Hepatocyte (in vitro differentiated cells): ENCODE data around the gene DLGAP4. TPM values are rescaled to one million over a fixed set of nuclear protein-coding genes. Genes with fewer than 3 reads are reported as not detected.

Experiments used
- DNase-seq: peaks from one replicate; pipeline ENCODE4 v3.0.0-alpha.2; 2016; ENCODE audit warnings: low spot score
- H2AFZ ChIP-seq: fragments of 200-600 bp; sonication (generic); 2 replicates; pipeline ENCODE4 v1.6.0; 2016; ENCODE audit warnings: antibody characterized with exemption, mild to moderate bottlenecking
- H3K27ac ChIP-seq: fragments of 200-600 bp; sonication (generic); 2 replicates; pipeline ENCODE4 v1.5.1; 2016; ENCODE audit warnings: mild to moderate bottlenecking
- H3K27me3 ChIP-seq: fragments of 200-600 bp; sonication (generic); 2 replicates; pipeline ENCODE4 v1.6.1; 2016
- H3K36me3 ChIP-seq: fragments of 200-600 bp; sonication (generic); replicated peaks from 2 replicates; pipeline ENCODE4 v1.5.1; 2016; ENCODE audit warnings: low read depth; ENCODE audit not compliant: insufficient read depth
- H3K4me1 ChIP-seq: fragments of 200-600 bp; sonication (generic); 2 replicates; pipeline ENCODE4 v1.5.1; 2016; ENCODE audit warnings: mild to moderate bottlenecking, moderate library complexity; ENCODE audit not compliant: insufficient read depth
- H3K4me2 ChIP-seq: fragments of 200-600 bp; sonication (generic); 2 replicates; pipeline ENCODE4 v1.6.0; 2016
- H3K4me3 ChIP-seq: fragments of 200-600 bp; sonication (generic); 2 replicates; pipeline ENCODE4 v1.5.1; 2016; ENCODE audit warnings: mild to moderate bottlenecking
- H3K79me2 ChIP-seq: fragments of 200-600 bp; sonication (generic); 2 replicates; pipeline ENCODE4 v1.6.0; 2017; ENCODE audit warnings: mild to moderate bottlenecking
- H3K9me2 ChIP-seq: fragments of 200-600 bp; sonication (generic); replicated peaks from 2 replicates; pipeline ENCODE4 v1.6.0; 2017; ENCODE audit warnings: mild to moderate bottlenecking; ENCODE audit not compliant: insufficient read depth
- H3K9me3 ChIP-seq: fragments of 200-600 bp; sonication (generic); 2 replicates; pipeline ENCODE4 v1.5.1; 2016; ENCODE audit warnings: low read depth, mild to moderate bottlenecking
- H4K20me1 ChIP-seq: fragments of 200-600 bp; sonication (generic); 2 replicates; pipeline ENCODE4 v1.6.0; 2016; ENCODE audit warnings: mild to moderate bottlenecking; ENCODE audit not compliant: insufficient read depth, poor library complexity, severe bottlenecking
- EZH2 ChIP-seq: fragments of 200-600 bp; sonication (generic); IDR thresholded peaks from 2 replicates; pipeline ENCODE4 v1.6.1; 2016; ENCODE audit warnings: antibody characterized with exemption, mild to moderate bottlenecking, borderline replicate concordance
- EZH2phosphoT487 ChIP-seq: fragments of 200-600 bp; sonication (generic); IDR thresholded peaks from one replicate; pipeline ENCODE4 v1.6.1; 2018; ENCODE audit warnings: antibody characterized with exemption, mild to moderate bottlenecking, low read depth, moderate library complexity; ENCODE audit not compliant: unreplicated experiment, severe bottlenecking
- WGBS: methylation state at CpG from one replicate; pipeline ENCODE4 v1.1.6; 2016; ENCODE audit warnings: low lambda C conversion rate; ENCODE audit errors: missing lambda C conversion rate; 5-methylcytosine and 5-hydroxymethylcytosine counted together
- polyA plus RNA-seq: library from polyadenylated mRNA; unstranded; fragments of >200 nt; fragmentation: Nextera tagmentation; extraction: Ambion mirVana; gene quantifications from 2 replicates; pipeline ENCODE4 v1.2.1, GENCODE V29; 2016
- total RNA-seq: library from RNA; depleted of rRNA; stranded (reverse); fragments of >200 nt; gene quantifications from 2 replicates; pipeline ENCODE4 v1.2.3, GENCODE V29; 2014
- TF ChIP-seq, protein P1 (sequence below): fragments of 200-600 bp; sonication (generic); IDR thresholded peaks from 2 replicates; pipeline ENCODE4 v1.5.1; 2016; ENCODE audit warnings: antibody characterized with exemption, mild to moderate bottlenecking; ENCODE audit not compliant: poor library complexity

DLGAP4 gene, protein sequence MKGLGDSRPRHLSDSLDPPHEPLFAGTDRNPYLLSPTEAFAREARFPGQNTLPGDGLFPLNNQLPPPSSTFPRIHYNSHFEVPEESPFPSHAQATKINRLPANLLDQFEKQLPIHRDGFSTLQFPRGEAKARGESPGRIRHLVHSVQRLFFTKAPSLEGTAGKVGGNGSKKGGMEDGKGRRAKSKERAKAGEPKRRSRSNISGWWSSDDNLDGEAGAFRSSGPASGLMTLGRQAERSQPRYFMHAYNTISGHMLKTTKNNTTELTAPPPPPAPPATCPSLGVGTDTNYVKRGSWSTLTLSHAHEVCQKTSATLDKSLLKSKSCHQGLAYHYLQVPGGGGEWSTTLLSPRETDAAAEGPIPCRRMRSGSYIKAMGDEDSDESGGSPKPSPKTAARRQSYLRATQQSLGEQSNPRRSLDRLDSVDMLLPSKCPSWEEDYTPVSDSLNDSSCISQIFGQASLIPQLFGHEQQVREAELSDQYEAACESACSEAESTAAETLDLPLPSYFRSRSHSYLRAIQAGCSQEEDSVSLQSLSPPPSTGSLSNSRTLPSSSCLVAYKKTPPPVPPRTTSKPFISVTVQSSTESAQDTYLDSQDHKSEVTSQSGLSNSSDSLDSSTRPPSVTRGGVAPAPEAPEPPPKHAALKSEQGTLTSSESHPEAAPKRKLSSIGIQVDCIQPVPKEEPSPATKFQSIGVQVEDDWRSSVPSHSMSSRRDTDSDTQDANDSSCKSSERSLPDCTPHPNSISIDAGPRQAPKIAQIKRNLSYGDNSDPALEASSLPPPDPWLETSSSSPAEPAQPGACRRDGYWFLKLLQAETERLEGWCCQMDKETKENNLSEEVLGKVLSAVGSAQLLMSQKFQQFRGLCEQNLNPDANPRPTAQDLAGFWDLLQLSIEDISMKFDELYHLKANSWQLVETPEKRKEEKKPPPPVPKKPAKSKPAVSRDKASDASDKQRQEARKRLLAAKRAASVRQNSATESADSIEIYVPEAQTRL
- total RNA-seq (13.8 and 16.5 TPM in 2 replicates), polyA plus RNA-seq (39.4 and 48.6 TPM in 2 replicates)

DNA sequence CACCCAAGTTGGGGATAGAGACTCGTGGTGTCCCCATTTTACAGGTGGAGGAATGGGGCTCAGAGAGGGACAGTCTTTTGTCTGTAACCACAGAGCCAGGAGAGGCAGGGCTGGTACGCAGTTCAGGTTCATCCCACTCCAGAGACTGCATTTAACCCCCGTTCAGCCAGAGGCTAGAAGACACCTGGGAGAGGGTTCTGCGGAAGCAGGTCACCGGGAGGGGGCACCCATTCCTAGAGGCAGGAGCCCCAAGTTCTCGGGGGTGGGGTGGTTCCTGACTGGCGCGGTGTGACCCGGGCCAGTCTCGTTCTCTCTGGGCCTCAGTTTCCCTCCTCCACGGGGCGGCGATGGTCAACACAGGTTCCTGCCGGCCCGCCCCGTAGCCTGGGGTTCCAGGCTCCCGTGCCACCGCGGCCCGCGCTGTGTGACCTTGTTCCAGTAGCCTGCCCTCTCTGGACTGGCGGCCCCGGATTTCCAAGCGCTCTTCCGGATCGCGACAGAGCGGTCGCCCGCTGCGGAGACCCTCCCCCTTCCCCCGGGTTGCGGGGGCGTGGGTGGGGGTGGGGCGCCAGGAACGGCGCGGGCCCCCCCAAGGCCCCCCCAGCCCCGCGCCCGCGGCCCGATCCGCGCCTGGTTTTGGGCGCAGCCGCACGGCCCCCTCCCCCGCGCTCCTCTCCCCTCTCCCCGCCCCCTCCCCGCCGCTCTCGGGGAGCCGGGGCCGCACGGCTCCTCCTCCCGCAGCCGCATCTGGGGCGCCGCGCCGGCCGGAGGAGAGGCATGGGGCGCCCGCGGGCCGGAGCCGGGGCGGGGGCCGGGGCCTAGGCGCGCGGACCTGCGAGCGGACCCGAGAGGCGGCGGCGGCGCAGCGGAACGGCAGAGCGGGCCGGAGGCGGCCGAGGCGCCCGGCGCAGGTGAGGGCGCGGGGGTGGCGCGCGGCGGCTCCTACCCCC, at the start of gene DLGAP4:
TSS of gene DLGAP4 (plus strand) at position 738 of the 950 bp plus-strand sequence. CDS start 125,379 bp downstream, outside the sequence.
- Histone ChIP-seq H3K36me3 (no peaks in the 10 kb centered on the region), H4K20me1 (no peaks in the 10 kb centered on the region), H3K27ac (no peak within 1 kb of the TSS), H3K9me2 (no peaks in the 10 kb centered on the region), H2AFZ (no peak within 1 kb of the TSS), H3K4me1 (peaks cover 3% of the 10 kb centered on the region), H3K4me2 (peak within 1 kb of the TSS; percentile 91), H3K4me3 (no peak within 1 kb of the TSS), H3K9me3 (no peaks in the 10 kb centered on the region), H3K79me2 (no peaks in the 10 kb centered on the region), H3K27me3 (peaks cover 92% of the 10 kb centered on the region)
- DNase-seq = no peak
- WGBS = 6% methylated on average over 22 of the region's 96 CpGs
- TF ChIP-seq EZH2 = no peak
- TF ChIP-seq, protein P1, sequence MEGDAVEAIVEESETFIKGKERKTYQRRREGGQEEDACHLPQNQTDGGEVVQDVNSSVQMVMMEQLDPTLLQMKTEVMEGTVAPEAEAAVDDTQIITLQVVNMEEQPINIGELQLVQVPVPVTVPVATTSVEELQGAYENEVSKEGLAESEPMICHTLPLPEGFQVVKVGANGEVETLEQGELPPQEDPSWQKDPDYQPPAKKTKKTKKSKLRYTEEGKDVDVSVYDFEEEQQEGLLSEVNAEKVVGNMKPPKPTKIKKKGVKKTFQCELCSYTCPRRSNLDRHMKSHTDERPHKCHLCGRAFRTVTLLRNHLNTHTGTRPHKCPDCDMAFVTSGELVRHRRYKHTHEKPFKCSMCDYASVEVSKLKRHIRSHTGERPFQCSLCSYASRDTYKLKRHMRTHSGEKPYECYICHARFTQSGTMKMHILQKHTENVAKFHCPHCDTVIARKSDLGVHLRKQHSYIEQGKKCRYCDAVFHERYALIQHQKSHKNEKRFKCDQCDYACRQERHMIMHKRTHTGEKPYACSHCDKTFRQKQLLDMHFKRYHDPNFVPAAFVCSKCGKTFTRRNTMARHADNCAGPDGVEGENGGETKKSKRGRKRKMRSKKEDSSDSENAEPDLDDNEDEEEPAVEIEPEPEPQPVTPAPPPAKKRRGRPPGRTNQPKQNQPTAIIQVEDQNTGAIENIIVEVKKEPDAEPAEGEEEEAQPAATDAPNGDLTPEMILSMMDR = no peak
- no peak for TF ChIP-seq EZH2phosphoT487

DNA sequence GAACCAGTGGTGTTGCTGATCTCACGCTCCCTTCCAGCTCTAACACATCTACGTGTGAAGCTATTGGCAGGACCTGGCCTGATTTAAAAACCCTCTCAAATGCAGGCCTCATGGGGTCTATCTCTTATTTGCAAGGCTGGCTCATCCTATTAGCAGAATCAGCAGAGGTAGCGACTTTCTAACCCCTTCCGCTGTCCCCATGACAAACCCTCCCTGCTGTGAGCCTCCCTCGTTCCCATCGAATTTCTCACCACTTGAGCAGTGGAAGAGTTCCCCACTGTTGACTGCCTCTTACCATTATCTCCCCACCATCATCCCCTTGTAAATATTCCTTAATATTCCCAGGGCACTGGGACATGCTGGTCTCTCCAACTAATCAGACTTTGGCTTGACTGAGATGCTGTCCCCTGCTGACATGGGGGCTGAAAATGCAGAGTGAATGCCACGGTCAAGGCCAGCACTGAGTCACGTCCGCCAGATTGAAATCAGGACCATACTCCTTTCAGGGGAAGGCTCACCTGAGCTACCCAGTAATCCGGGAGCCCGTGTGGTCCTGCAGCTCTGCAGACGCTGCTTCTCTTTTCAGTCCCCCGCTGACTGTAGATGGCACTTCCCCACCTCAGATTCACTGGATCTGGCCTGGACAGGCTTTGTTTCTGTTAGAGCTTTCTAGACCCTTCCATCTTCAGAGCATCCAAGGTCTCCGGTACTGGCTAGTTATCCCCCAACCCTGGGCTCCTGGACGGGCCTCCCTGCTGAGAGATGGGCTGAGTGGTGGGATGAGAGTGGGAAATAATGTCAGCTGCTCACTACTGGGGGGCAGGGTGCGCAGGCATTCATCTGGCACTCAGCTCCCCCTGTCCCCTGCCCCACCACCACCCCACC, 46.7 kb upstream of the DLGAP4 start:
- H4K20me1 ChIP-seq = no peaks in the 10 kb centered on the region
- no peaks in the 10 kb centered on the region for H3K4me1 ChIP-seq
- H3K4me3 ChIP-seq = no peak overlapping the region
- H3K9me3 ChIP-seq = no peaks in the 10 kb centered on the region
- no peak overlapping the region for H2AFZ ChIP-seq
- H3K27ac ChIP-seq = no peak overlapping the region
- no peaks in the 10 kb centered on the region for H3K27me3 ChIP-seq
- no peak for DNase-seq
- no peaks in the 10 kb centered on the region for H3K79me2 ChIP-seq
- no peaks in the 10 kb centered on the region for H3K36me3 ChIP-seq
- no peak overlapping the region for H3K4me2 ChIP-seq
- TF ChIP-seq EZH2phosphoT487 (no peak), EZH2 (no peak)
- TF ChIP-seq, protein P1 = no peak
- H3K9me2 ChIP-seq = no peaks in the 10 kb centered on the region
- WGBS = 54% methylated on average over 16 of the region's 16 CpGs
